ENCODE measurements around the gene BANF2.

The BANF2 gene

DNA sequence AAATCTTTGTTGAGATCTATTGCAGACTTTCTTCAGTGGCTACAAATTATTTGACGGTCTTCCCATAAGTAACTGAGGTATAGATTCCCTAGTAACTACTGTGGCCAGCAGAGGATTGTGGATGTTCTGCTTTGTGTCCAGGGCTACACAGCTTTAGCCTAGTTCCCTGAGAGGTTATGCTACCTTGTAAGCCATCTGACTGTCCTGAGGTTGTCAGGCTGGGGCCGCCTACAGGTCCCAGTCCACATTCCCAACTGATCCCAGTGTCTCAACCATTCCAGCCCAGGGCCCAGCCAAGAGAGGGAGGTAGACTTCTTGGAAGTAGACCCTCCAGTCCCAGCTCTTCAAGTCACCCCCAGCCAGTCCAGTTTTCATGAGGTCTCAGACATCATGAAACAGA lies 57.7 kb downstream of the BANF2 start:
- H3K4me2 ChIP-seq (ENCODE audit: low read depth, low read length) = no peak overlapping the region
- no peaks in the 10 kb centered on the region for H3K9me2 ChIP-seq (replicated peaks; ENCODE audit: insufficient read depth, low read length)
- no peak overlapping the region for H3K9ac ChIP-seq (ENCODE audit: low read length)
- no peaks in the 10 kb centered on the region for H3K9me3 ChIP-seq (replicated peaks; ENCODE audit: insufficient read depth, low read length)
- no peak for DNase-seq
- H3K79me2 ChIP-seq (ENCODE audit: low read length) = no peaks in the 10 kb centered on the region
- no peak overlapping the region for H2AFZ ChIP-seq (ENCODE audit: low read length)
- TF ChIP-seq, protein P1, sequence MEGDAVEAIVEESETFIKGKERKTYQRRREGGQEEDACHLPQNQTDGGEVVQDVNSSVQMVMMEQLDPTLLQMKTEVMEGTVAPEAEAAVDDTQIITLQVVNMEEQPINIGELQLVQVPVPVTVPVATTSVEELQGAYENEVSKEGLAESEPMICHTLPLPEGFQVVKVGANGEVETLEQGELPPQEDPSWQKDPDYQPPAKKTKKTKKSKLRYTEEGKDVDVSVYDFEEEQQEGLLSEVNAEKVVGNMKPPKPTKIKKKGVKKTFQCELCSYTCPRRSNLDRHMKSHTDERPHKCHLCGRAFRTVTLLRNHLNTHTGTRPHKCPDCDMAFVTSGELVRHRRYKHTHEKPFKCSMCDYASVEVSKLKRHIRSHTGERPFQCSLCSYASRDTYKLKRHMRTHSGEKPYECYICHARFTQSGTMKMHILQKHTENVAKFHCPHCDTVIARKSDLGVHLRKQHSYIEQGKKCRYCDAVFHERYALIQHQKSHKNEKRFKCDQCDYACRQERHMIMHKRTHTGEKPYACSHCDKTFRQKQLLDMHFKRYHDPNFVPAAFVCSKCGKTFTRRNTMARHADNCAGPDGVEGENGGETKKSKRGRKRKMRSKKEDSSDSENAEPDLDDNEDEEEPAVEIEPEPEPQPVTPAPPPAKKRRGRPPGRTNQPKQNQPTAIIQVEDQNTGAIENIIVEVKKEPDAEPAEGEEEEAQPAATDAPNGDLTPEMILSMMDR (IDR thresholded peaks at IDR 0.05; ENCODE audit: low read length) = no peak
- no peak for TF ChIP-seq EZH2phosphoT487 (IDR thresholded peaks at IDR 0.05; ENCODE audit: low read length)
- no peak for TF ChIP-seq EZH2 (optimal IDR thresholded peaks at IDR 0.05; ENCODE audit: low read depth, low read length)
- no peaks in the 10 kb centered on the region for H3K27me3 ChIP-seq (replicated peaks; ENCODE audit: insufficient read depth, low read length)
- H3F3A ChIP-seq (ENCODE audit: insufficient read depth, low read length) = no peaks in the 10 kb centered on the region
- no peaks in the 10 kb centered on the region for H3K36me3 ChIP-seq (replicated peaks; ENCODE audit: insufficient read depth, low read length)
- no peak overlapping the region for H3K27ac ChIP-seq (ENCODE audit: low read length)
- H4K20me1 ChIP-seq (ENCODE audit: insufficient read depth, low read length) = no peaks in the 10 kb centered on the region
- no peak overlapping the region for H3K4me3 ChIP-seq (ENCODE audit: low read length)
- peaks cover 3% of the 10 kb centered on the region for H3K4me1 ChIP-seq (ENCODE audit: low read length)

DNA sequence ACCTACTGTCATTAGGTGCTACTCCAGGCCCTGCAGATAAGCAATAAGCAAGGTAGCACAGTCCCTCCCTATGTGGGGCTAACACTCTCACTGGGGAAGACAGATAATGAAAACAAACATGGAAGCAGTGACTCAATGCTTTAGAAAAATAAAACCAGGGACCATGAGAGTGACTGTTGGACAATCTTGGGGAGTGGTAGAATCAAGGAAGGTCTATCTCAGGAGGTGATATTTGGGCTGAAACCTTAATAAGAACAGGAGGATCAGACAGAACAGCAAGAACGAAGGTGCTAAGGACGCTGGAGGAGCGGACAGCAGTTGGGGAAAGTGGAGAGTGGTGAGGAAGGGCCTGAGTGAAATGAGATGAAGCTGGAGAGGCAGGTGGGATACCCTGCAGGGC lies 58.2 kb downstream of the BANF2 start:
- H3K27me3 ChIP-seq (replicated peaks; ENCODE audit: insufficient read depth, low read length) = no peaks in the 10 kb centered on the region
- H3K4me1 ChIP-seq (ENCODE audit: low read length) = peaks cover 9% of the 10 kb centered on the region
- H3K9ac ChIP-seq (ENCODE audit: low read length) = no peak overlapping the region
- H2AFZ ChIP-seq (ENCODE audit: low read length) = no peak overlapping the region
- no peak overlapping the region for H3K27ac ChIP-seq (ENCODE audit: low read length)
- H3K4me2 ChIP-seq (ENCODE audit: low read depth, low read length) = no peak overlapping the region
- H3K36me3 ChIP-seq (replicated peaks; ENCODE audit: insufficient read depth, low read length) = no peaks in the 10 kb centered on the region
- H3F3A ChIP-seq (ENCODE audit: insufficient read depth, low read length) = no peaks in the 10 kb centered on the region
- no peaks in the 10 kb centered on the region for H4K20me1 ChIP-seq (ENCODE audit: insufficient read depth, low read length)
- H3K9me3 ChIP-seq (replicated peaks; ENCODE audit: insufficient read depth, low read length) = no peaks in the 10 kb centered on the region
- H3K4me3 ChIP-seq (ENCODE audit: low read length) = no peak overlapping the region
- H3K79me2 ChIP-seq (ENCODE audit: low read length) = no peaks in the 10 kb centered on the region
- H3K9me2 ChIP-seq (replicated peaks; ENCODE audit: insufficient read depth, low read length) = no peaks in the 10 kb centered on the region
- DNase-seq = no peak
- TF ChIP-seq, protein P1 (IDR thresholded peaks at IDR 0.05; ENCODE audit: low read length) = no peak
- TF ChIP-seq EZH2phosphoT487 (IDR thresholded peaks at IDR 0.05; ENCODE audit: low read length) = no peak
- TF ChIP-seq EZH2 (optimal IDR thresholded peaks at IDR 0.05; ENCODE audit: low read depth, low read length) = no peak

DNA sequence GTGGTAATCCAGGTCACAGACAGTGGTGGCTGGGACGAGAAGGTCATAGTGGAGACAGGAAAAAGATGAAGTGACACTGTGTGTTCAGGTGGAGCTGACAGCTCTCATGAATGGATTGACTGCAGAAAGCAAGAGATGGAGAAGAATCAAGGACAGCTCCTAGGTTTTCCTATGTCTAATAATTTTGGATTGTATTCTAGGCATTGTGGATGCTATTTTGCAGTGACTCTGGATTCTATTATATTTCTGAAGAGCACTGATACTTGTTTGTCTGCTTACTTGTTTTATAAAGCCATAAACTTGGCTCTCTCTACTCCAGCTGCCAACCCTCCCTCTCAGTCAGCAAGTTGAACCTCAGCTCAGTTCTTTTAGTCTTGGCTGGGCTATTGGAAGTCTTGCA lies 58.7 kb downstream of the BANF2 start:
- no peak overlapping the region for H3K4me3 ChIP-seq (ENCODE audit: low read length)
- no peaks in the 10 kb centered on the region for H3K36me3 ChIP-seq (replicated peaks; ENCODE audit: insufficient read depth, low read length)
- H4K20me1 ChIP-seq (ENCODE audit: insufficient read depth, low read length) = no peaks in the 10 kb centered on the region
- no peaks in the 10 kb centered on the region for H3F3A ChIP-seq (ENCODE audit: insufficient read depth, low read length)
- no peak for TF ChIP-seq EZH2 (optimal IDR thresholded peaks at IDR 0.05; ENCODE audit: low read depth, low read length)
- no peak for TF ChIP-seq EZH2phosphoT487 (IDR thresholded peaks at IDR 0.05; ENCODE audit: low read length)
- TF ChIP-seq, protein P1 (IDR thresholded peaks at IDR 0.05; ENCODE audit: low read length) = no peak
- no peaks in the 10 kb centered on the region for H3K27me3 ChIP-seq (replicated peaks; ENCODE audit: insufficient read depth, low read length)
- H3K4me1 ChIP-seq (ENCODE audit: low read length) = peaks cover 14% of the 10 kb centered on the region
- no peak overlapping the region for H3K9ac ChIP-seq (ENCODE audit: low read length)
- H3K79me2 ChIP-seq (ENCODE audit: low read length) = no peaks in the 10 kb centered on the region
- no peak overlapping the region for H3K4me2 ChIP-seq (ENCODE audit: low read depth, low read length)
- no peaks in the 10 kb centered on the region for H3K9me3 ChIP-seq (replicated peaks; ENCODE audit: insufficient read depth, low read length)
- DNase-seq = no peak
- H3K27ac ChIP-seq (ENCODE audit: low read length) = no peak overlapping the region
- H2AFZ ChIP-seq (ENCODE audit: low read length) = no peak overlapping the region
- no peaks in the 10 kb centered on the region for H3K9me2 ChIP-seq (replicated peaks; ENCODE audit: insufficient read depth, low read length)
